Vagina (tissue), 2 donors: ENCODE data around the gene KRT33A.

Experiments
- CTCF ChIP-seq, 3 experiments: fragments of 450-650 bp in 2 of 3; fragments of 200-600 bp in 1 of 3; sonication (generic) in 1 of 3; IDR thresholded peaks; one replicate each; pipeline ENCODE4 v1.5.1; 2017 to 2019; ENCODE audit warnings: antibody characterized with exemption in 3 of 3, mild to moderate bottlenecking in 2 of 3, moderate library complexity in 2 of 3
- POLR2A ChIP-seq, 2 donors: fragments of 450-650 bp; IDR thresholded peaks; one replicate each; pipeline ENCODE4 v1.6.1; 2017; ENCODE audit warnings: antibody characterized with exemption in 2 of 2, mild to moderate bottlenecking in 2 of 2, moderate library complexity in 2 of 2

GRCh38 chr17:41391535-41391934 is 40.9 kb upstream of the KRT33A start:
- TF ChIP-seq CTCF (IDR thresholded peaks at IDR 0.05) (no peak), POLR2A (IDR thresholded peaks at IDR 0.05) (no peak)
